Epithelial cell of prostate (primary cell): ENCODE data around the gene APOL5.

Experiments
- DNase-seq: peaks from one replicate; pipeline ENCODE4 v3.0.0-alpha.2; 2011; ENCODE audit warnings: low read depth, low spot score
- H3K27ac ChIP-seq: fragments of 450-650 bp; 2 replicates; pipeline ENCODE4 v1.5.1; 2017; ENCODE audit warnings: mild to moderate bottlenecking

The APOL5 gene

GRCh38 chr22:35739931-35740380, 22.3 kb downstream of the APOL5 start:
- no peak overlapping the region for H3K27ac ChIP-seq
- DNase-seq, result no peak

- no peak overlapping the region for H3K27ac ChIP-seq
- DNase-seq, result no peak
These were observed 22.9 kb downstream of the APOL5 start for GRCh38 chr22:35740616-35741015.

- no peak for DNase-seq
- peak overlapping the region; percentile 40 for H3K27ac ChIP-seq
These were observed 24.8 kb downstream of the APOL5 start for GRCh38 chr22:35742342-35743100.

GRCh38 chr22:35743326-35743860, 25.7 kb downstream of the APOL5 start:
- peak overlapping the region; percentile 40 for H3K27ac ChIP-seq
- no peak for DNase-seq

- H3K27ac ChIP-seq, result no peak overlapping the region
- DNase-seq, result no peak
These were observed 28.6 kb downstream of the APOL5 start for GRCh38 chr22:35746248-35746647.

- no peak for DNase-seq
- no peak overlapping the region for H3K27ac ChIP-seq
These were observed 29.5 kb downstream of the APOL5 start for GRCh38 chr22:35746946-35747703.

- H3K27ac ChIP-seq, result no peak overlapping the region
- no peak for DNase-seq
These were observed 32.1 kb downstream of the APOL5 start for GRCh38 chr22:35749808-35750207.

- no peak overlapping the region for H3K27ac ChIP-seq
- no peak for DNase-seq
These were observed 34.6 kb downstream of the APOL5 start for GRCh38 chr22:35752006-35752862.

- no peak overlapping the region for H3K27ac ChIP-seq
- no peak for DNase-seq
These were observed 35.2 kb downstream of the APOL5 start for GRCh38 chr22:35752863-35753189.

- DNase-seq, result no peak
- peak overlapping the region; percentile 26 for H3K27ac ChIP-seq
These were observed 37.1 kb downstream of the APOL5 start for GRCh38 chr22:35754761-35755160.

GRCh38 chr22:35756722-35757121, 39.0 kb downstream of the APOL5 start:
- no peak overlapping the region for H3K27ac ChIP-seq
- no peak for DNase-seq

- DNase-seq, result no peak
- H3K27ac ChIP-seq, result no peak overlapping the region
These were observed 40.7 kb downstream of the APOL5 start for GRCh38 chr22:35758394-35758793.

GRCh38 chr22:35761037-35761436, 43.4 kb downstream of the APOL5 start:
- no peak for DNase-seq
- H3K27ac ChIP-seq, result no peak overlapping the region

- H3K27ac ChIP-seq, result no peak overlapping the region
- no peak for DNase-seq
These were observed 49.2 kb downstream of the APOL5 start for GRCh38 chr22:35766654-35767580.

- no peak for DNase-seq
- H3K27ac ChIP-seq, result no peak overlapping the region
These were observed 52.3 kb downstream of the APOL5 start for GRCh38 chr22:35769974-35770373.

GRCh38 chr22:35775339-35775738, 57.7 kb downstream of the APOL5 start:
- DNase-seq, result no peak
- H3K27ac ChIP-seq, result no peak overlapping the region

- H3K27ac ChIP-seq, result peak overlapping the region; percentile 63
- peak; percentile 26 for DNase-seq
These were observed 59.8 kb downstream of the APOL5 start for GRCh38 chr22:35777335-35777975.
